SU-DHL-6 (cell line): ENCODE measurements around the gene LZTS2.

Experiments
- EZH2phosphoT487 ChIP-seq: fragments of 200-600 bp; sonication (generic), shearing (Covaris generic); conservative IDR thresholded peaks from 2 replicates; pipeline ENCODE4 v1.6.1; 2018; ENCODE audit warnings: mild to moderate bottlenecking, antibody characterized with exemption, low read length, moderate library complexity, mixed read lengths
- TF ChIP-seq, protein P1 (sequence below): fragments of 200-600 bp; sonication (generic); IDR thresholded peaks from one replicate; pipeline ENCODE4 v1.5.1; 2017; ENCODE audit warnings: antibody characterized with exemption, mild to moderate bottlenecking, low read length, moderate library complexity; ENCODE audit not compliant: insufficient read depth, poor library complexity, severe bottlenecking

DNA sequence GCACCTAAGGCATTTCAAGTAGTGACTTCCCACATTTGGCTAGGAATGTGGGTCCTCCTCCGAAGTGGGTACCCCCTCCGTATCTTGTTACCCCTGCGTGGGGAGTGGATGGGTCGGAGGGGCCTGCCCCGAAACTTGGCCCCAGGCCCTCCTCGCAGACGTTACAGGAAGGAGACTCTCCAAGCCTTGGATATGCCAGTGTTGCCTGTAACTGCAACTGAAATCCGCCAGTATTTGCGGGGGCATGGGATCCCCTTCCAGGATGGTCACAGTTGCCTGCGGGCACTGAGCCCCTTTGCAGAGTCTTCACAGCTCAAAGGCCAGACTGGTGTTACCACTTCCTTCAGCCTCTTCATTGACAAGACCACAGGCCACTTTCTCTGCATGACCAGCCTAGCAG, 11.4 kb upstream of the LZTS2 start:
- no peak for TF ChIP-seq EZH2phosphoT487
- TF ChIP-seq, protein P1, sequence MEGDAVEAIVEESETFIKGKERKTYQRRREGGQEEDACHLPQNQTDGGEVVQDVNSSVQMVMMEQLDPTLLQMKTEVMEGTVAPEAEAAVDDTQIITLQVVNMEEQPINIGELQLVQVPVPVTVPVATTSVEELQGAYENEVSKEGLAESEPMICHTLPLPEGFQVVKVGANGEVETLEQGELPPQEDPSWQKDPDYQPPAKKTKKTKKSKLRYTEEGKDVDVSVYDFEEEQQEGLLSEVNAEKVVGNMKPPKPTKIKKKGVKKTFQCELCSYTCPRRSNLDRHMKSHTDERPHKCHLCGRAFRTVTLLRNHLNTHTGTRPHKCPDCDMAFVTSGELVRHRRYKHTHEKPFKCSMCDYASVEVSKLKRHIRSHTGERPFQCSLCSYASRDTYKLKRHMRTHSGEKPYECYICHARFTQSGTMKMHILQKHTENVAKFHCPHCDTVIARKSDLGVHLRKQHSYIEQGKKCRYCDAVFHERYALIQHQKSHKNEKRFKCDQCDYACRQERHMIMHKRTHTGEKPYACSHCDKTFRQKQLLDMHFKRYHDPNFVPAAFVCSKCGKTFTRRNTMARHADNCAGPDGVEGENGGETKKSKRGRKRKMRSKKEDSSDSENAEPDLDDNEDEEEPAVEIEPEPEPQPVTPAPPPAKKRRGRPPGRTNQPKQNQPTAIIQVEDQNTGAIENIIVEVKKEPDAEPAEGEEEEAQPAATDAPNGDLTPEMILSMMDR: no peak
